GM21528 (cell line): Measurements from ENCODE around the gene CACNB2.

Experiments
- ATAC-seq: cut with Tn5 transposase; IDR thresholded peaks from one replicate; pipeline ENCODE4 v1.9.1; 2021; ENCODE audit warnings: mild to moderate bottlenecking, moderate library complexity; ENCODE audit not compliant: unreplicated experiment, low FRiP score

The CACNB2 gene

GRCh38 chr10:18376650-18377049, 236.4 kb downstream of the CACNB2 start:
- no peak for ATAC-seq

DNA sequence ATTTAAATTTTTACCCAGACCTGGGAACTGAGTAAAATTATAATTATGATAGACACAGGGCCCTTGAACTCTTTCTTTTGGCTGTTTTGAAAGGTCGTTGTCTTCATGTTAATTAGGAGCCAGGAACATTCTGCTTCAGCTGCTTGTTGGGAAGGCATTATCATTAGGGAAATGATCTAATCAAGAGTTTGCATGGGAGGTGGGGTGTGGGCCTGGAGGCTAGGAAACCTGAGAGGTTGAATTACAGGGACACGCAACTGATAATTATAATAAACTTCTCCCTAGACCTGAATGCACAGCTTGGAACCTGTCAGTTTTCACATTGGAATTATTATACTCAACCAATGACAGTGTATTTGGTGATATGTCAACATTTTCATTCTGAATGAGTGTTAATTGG, 237.7 kb downstream of the CACNB2 start:
- no peak for ATAC-seq

DNA sequence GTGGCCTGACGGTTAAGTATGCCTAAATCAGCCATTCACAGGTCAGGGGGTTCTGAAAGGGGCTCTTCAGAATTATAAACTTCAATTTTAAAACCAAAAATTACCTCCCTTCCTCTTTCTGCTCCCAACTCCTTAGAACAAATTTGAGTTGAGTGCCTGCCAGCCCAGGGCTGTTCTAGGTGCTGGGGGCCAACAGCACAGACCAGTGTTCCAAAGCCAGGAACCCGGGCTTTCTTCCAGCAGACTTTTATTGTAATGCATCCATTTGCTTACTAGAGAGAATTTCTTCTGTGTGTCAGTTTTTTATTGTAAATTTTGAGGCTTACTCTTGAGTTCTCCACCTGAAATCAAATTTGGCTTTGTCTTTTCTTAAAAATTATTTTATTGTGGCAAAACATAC, 238.5 kb downstream of the CACNB2 start:
- ATAC-seq: no peak

- no peak for ATAC-seq
Observed at GRCh38 chr10:18381679-18382078, 241.5 kb downstream of the CACNB2 start.

- no peak for ATAC-seq
Observed at GRCh38 chr10:18397906-18398305, 257.7 kb downstream of the CACNB2 start.

DNA sequence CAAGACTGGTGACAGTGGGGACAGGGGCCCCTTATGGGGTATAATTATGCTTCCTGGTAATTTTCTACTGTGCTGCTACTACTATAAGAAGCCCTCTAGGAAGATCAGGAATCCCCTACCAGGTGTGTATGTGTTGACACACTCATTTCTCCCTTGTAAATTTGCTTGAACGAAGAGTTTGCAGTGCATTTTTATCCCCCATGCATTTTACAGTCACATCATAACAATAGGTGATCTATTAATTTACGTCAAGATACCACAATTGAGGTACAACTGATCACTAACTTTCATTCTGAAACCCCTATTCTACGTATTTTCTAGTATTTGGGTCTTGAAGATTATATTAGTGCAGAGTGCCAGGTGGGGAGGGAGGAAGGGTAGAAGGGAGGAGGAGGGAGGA, 258.9 kb downstream of the CACNB2 start:
- peak; percentile 50 for ATAC-seq

- peak; percentile 54 for ATAC-seq
Observed at GRCh38 chr10:18400201-18400905, 260.1 kb downstream of the CACNB2 start.

DNA sequence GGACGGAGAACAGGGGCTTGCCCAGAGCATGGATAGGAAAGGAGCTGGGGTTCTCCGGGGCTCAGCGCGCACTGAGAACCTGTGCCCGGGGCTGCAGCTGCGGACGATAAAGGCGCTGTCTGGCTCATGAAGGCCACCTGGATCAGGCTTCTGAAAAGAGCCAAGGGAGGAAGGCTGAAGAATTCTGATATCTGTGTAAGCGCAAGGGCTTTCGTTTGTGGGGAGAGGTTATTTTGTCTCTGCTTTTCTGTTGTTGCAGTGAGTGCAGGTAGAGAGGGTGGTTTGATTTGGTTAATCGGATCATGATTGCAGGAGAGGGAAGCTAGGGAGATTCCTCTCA, 260.7 kb downstream of the CACNB2 start:
- no peak for ATAC-seq

DNA sequence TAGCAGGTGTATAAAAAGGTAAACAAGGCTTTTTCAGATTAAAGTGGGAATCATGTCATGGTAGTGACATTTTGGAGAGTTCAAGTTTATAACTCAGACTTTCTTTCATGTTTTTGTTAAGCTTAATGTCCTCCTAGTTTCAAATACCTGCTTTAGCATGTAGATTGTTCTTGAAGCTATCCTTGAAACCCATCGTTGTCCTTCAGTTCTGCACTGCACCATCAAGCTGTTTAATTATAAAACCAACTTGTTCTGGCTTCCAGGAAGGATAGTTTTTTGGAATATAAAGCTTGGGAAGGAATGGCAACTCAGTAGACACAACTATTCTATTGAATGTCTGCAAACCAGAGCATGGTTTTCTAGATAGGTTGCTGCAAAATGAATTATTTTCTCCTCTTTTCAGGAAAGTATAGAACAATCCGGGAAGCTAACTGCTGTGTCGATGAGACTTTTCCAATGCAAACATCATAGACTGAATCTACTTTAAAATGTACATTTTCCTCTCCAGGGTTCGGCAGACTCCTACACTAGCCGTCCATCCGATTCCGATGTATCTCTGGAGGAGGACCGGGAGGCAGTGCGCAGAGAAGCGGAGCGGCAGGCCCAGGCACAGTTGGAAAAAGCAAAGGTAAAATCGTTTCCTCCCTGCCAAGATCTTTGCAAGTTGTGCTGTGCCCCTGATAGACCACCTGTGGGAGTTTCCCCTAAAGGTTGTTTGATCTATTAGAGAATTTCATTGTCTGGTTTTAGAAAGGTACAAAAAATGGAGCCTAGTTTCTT, 261.4 kb downstream of the CACNB2 start:
- no peak for ATAC-seq

DNA sequence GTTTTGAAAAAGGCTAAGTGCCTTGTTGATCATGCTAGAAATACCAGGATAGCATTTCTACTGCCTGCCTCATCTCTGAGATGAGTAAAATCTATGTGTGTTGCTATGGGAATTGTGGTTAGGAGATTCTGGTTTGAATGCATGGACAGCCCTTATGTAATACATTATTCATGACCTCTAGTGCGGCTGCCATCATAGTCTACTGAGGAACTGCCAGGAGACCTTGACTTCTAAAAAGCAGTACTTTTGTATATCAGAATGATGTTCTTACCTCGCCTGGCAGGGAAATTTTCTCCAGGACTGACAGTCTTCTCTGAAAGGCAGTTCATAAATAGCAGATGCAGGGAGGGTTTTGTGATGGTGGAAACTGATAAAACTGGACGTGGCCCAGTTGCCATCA, 262.6 kb downstream of the CACNB2 start:
- no peak for ATAC-seq

DNA sequence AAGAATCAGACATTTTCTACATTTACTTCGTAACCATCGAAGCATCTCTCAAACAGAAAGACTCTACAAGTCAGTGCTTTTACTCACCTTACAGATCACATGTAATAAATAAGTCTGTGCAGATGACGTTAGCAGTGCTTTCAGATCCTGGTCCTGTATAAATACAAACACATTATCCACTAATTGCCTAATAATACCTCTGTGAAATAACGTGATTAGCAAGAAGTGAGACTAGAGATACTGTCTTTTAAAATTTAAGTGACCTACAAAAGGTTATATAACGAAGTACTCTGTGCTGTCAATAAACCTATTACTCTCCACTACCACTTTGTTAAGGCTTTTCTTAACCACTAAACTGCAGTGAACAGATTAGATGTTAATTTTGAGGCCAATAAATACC, 264.3 kb downstream of the CACNB2 start:
- no peak for ATAC-seq

DNA sequence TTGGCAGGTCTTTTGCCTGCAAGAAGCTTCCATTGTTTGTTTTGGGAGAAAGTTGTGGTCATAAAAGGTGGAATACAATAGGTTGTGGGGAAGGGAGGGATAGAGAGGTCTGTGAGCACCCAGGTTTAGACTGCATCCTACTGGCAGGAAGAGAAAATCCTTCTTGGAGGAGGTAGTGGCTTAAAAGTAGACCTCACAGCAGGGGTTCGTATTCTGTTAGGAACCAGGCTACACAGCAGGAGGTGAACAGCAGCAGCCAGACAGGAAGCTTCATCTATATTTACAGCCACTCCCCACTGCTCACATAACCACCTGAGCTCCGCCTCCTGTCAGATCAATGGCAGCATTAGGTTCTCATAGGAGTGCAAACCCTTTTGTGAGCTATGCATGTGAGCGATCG, 265.9 kb downstream of the CACNB2 start:
- ATAC-seq: no peak

- no peak for ATAC-seq
Observed at GRCh38 chr10:18409599-18410397, 269.6 kb downstream of the CACNB2 start.

- ATAC-seq: no peak
Observed at GRCh38 chr10:18414061-18414460, 273.8 kb downstream of the CACNB2 start.

GRCh38 chr10:18417950-18418527, 277.8 kb downstream of the CACNB2 start:
- ATAC-seq: no peak

GRCh38 chr10:18418541-18419215, 278.5 kb downstream of the CACNB2 start:
- ATAC-seq: peak; percentile 62

GRCh38 chr10:18419945-18420344, 279.7 kb downstream of the CACNB2 start:
- no peak for ATAC-seq

- no peak for ATAC-seq
Observed at GRCh38 chr10:18421726-18422293, 281.6 kb downstream of the CACNB2 start.

GRCh38 chr10:18423058-18423637, 282.9 kb downstream of the CACNB2 start:
- no peak for ATAC-seq

DNA sequence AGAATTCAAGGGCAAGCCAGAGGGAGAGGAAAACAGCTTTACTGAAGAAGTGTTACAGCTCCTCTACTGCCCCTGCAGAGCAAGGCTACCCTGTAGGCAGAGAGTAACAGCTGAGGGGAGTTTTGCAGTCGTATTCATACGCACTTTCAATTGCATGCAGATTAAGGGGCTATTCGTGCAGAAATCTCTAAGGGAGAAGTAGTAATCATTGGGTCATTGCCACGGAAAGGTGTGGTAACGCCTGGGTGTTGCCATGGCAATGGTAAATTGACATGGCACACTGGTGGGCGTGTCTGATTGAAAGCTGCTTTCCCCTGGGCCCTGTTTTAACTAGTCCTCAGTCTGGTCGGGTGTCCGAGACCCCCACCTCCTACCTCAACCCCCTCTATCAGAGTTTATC, 284.0 kb downstream of the CACNB2 start:
- no peak for ATAC-seq
